HepG2 (cell line): ENCODE data around the gene OTOP1. TPM values are rescaled to one million over a fixed set of nuclear protein-coding genes. Genes with fewer than 3 reads are reported as not detected.

Source experiments
- ATAC-seq: fragments of 200-7000 bp; cut with Tn5 transposase; 3 replicates; pipeline ENCODE4 v1.9.1; 2020; ENCODE audit warnings: mild to moderate bottlenecking, moderate library complexity
- BruUV-seq: library from RNA; stranded (reverse); fragments of 400-500 nt; replicated peaks from 2 replicates; lab custom pipeline; 2021; lab: Mats Ljungman, UMichigan
- CTCF ChIA-PET: fragments of 300-600 bp; formaldehyde crosslinking; extraction: SDS; loops from one replicate; lab custom pipeline; 2021; ENCODE audit warnings: low total read pairs, inconsistent platforms, low intra/inter-chr PET ratio; lab: Yijun Ruan, JAX
- POLR2A ChIA-PET: fragments of 350-600 bp; sonication (Branson Sonifier 250); formaldehyde crosslinking; loops from one replicate; lab custom pipeline; 2020; ENCODE audit warnings: antibody characterized with exemption, inconsistent platforms; lab: Yijun Ruan, JAX
- DNase-seq: peaks from one replicate; pipeline ENCODE4 v3.0.0-alpha.2; 2015; ENCODE audit warnings: low spot score
- FAIRE-seq: peaks from 3 replicates; lab custom pipeline; 2011; peaks lifted over from hg19 to GRCh38; lab: Jason Lieb, UNC
- H2AFZ ChIP-seq: one replicate; pipeline ENCODE4 v1.6.1; 2011; ENCODE audit warnings: low read length, inconsistent platforms
- H3K27ac ChIP-seq: fragments of 300-600 bp; 3 replicates; pipeline ENCODE4 v1.8.0; 2011; ENCODE audit warnings: mixed run types, mild to moderate bottlenecking, mixed read lengths, low read length, inconsistent platforms; ENCODE audit not compliant: insufficient read depth; ENCODE audit errors: extremely low read length
- H3K27me3 ChIP-seq, 2 experiments: fragments of 200-600 bp in 1 of 2; 2 replicates in 1 of 2; 3 replicates in 1 of 2; pipeline versions ENCODE4 v1.6.0 to v1.8.0; 2011; ENCODE audit warnings: low read length in 2 of 2, mild to moderate bottlenecking in 2 of 2, moderate library complexity in 2 of 2, inconsistent platforms in 1 of 2; ENCODE audit not compliant: insufficient read depth in 2 of 2, control insufficient read depth in 1 of 2
- H3K36me3 ChIP-seq, 2 experiments: fragments of 200-600 bp in 1 of 2; replicated peaks in 1 of 2; 2 replicates in 1 of 2; 3 replicates in 1 of 2; pipeline versions ENCODE4 v1.5.1 to v1.8.0; 2011; ENCODE audit warnings: low read length in 2 of 2, inconsistent platforms in 1 of 2; ENCODE audit not compliant: insufficient read depth in 2 of 2, control insufficient read depth in 1 of 2
- H3K4me1 ChIP-seq: 2 replicates; pipeline ENCODE4 v1.5.1; 2012; ENCODE audit warnings: low read length, inconsistent platforms; ENCODE audit not compliant: insufficient read depth
- H3K4me2 ChIP-seq: 2 replicates; pipeline ENCODE4 v1.6.0; 2011; ENCODE audit warnings: low read depth, low read length, inconsistent platforms
- H3K4me3 ChIP-seq, 3 experiments: fragments of 200-600 bp in 1 of 3; sonication (generic), shearing (Covaris generic) in 1 of 3; replicated peaks in 1 of 3; 2 replicates each; pipeline ENCODE4 v1.5.1; 2011 to 2016; ENCODE audit warnings: low read length in 3 of 3, inconsistent platforms in 2 of 3, low read depth in 2 of 3, mild to moderate bottlenecking in 2 of 3, control low read depth in 1 of 3, mixed read lengths in 1 of 3; ENCODE audit not compliant: insufficient read depth in 1 of 3
- H3K79me2 ChIP-seq: one replicate; pipeline ENCODE4 v1.6.1; 2011; ENCODE audit warnings: low read length, inconsistent platforms; ENCODE audit not compliant: insufficient read depth
- H3K9ac ChIP-seq: 2 replicates; pipeline ENCODE4 v1.6.0; 2011; ENCODE audit warnings: mild to moderate bottlenecking, low read depth, low read length, inconsistent platforms; ENCODE audit not compliant: insufficient read depth
- H3K9me3 ChIP-seq: 2 replicates; pipeline ENCODE4 v1.5.1; 2012; ENCODE audit warnings: mild to moderate bottlenecking, low read length
- H4K20me1 ChIP-seq: 2 replicates; pipeline ENCODE4 v1.6.0; 2011; ENCODE audit warnings: inconsistent platforms, mild to moderate bottlenecking, low read length, moderate library complexity; ENCODE audit not compliant: insufficient read depth
- AGO2 ChIP-seq: fragments of 200-400 bp; formaldehyde crosslinking; optimal IDR thresholded peaks from 2 replicates; pipeline ENCODE3; 2017; ENCODE audit warnings: mild to moderate bottlenecking, low read depth, low read length, moderate library complexity
- CENPX ChIP-seq: sonication (generic); formaldehyde crosslinking; IDR thresholded peaks from 2 replicates; pipeline ENCODE4 v1.9.0; 2021; ENCODE audit warnings: mild to moderate bottlenecking, missing genetic modification reagents, moderate library complexity
- GLI4 ChIP-seq: sonication (generic); formaldehyde crosslinking; IDR thresholded peaks from 2 replicates; pipeline ENCODE4 v1.5.1; 2020; ENCODE audit warnings: missing genetic modification reagents, mild to moderate bottlenecking, moderate library complexity, borderline replicate concordance
- GZF1 ChIP-seq: sonication (generic); formaldehyde crosslinking; IDR thresholded peaks from 2 replicates; pipeline ENCODE4 v1.5.1; 2020; ENCODE audit warnings: mild to moderate bottlenecking, missing genetic modification reagents
- RBAK ChIP-seq: sonication (generic); formaldehyde crosslinking; IDR thresholded peaks from 2 replicates; pipeline ENCODE4 v1.5.1; 2020; ENCODE audit warnings: mild to moderate bottlenecking, missing genetic modification reagents
- RBFOX2 ChIP-seq: fragments of 200-400 bp; formaldehyde crosslinking; IDR thresholded peaks from 2 replicates; pipeline ENCODE4 v1.6.1; 2017; ENCODE audit warnings: low read depth, mild to moderate bottlenecking, low read length
- SMC3 ChIP-seq: IDR thresholded peaks from 2 replicates; pipeline ENCODE4 v1.6.1; 2011; ENCODE audit warnings: low read length, improper control_type of control experiment
- ZC3H4 ChIP-seq: sonication (generic); formaldehyde crosslinking; IDR thresholded peaks from 2 replicates; pipeline ENCODE4 v1.4.0; 2020; ENCODE audit warnings: missing genetic modification reagents, borderline replicate concordance
- ZNF883 ChIP-seq: sonication (generic); formaldehyde crosslinking; IDR thresholded peaks from 2 replicates; pipeline ENCODE4 v1.5.1; 2020; ENCODE audit warnings: mild to moderate bottlenecking, missing genetic modification reagents; ENCODE audit errors: not compliant biosample characterization
- WGBS: methylation state at CpG from one replicate; pipeline ENCODE4 v1.1.6; 2017; ENCODE audit warnings: low lambda C conversion rate; 5-methylcytosine and 5-hydroxymethylcytosine counted together
- in situ Hi-C: cut with HindIII; loops from 2 replicates; pipeline ENCODE4 v1.10.0; 2017; ENCODE audit warnings: low pct_unique_long_range_greater_than_20kb; ENCODE audit not compliant: extremely low pct_ligation_motif_present
- intact Hi-C: fragments of 100-400 bp; cut with micrococcal nuclease; formaldehyde crosslinking; loops from one replicate; pipeline ENCODE4 v1.10.0; 2022; ENCODE audit not compliant: unreplicated experiment
- polyA plus RNA-seq, 8 experiments: library from polyadenylated mRNA; depleted of rRNA in 3 of 8; stranded (reverse) in 7 of 8; unstranded in 1 of 8; fragments of >200 nt; fragmentation: Illumina TruSeq in 4 of 8; extraction: Trizol in 4 of 8; gene quantifications; 2 replicates each; pipeline versions ENCODE4 v1.2.1 to v1.2.3, GENCODE V29; 2011 to 2016; ENCODE audit warnings: low read depth in 4 of 8, missing spikeins in 1 of 8, mixed read lengths in 1 of 8; ENCODE audit not compliant: insufficient read depth in 1 of 8
- total RNA-seq, 5 experiments: library from RNA; depleted of rRNA; stranded (reverse); fragments of >200 nt; fragmentation: Illumina TruSeq; extraction: Trizol; gene quantifications; 2 replicates each; pipeline ENCODE4 v1.2.3, GENCODE V29; 2016; ENCODE audit warnings: low read depth in 1 of 5
- TF ChIP-seq, protein P1 (sequence below): sonication (generic); formaldehyde crosslinking; IDR thresholded peaks from 2 replicates; pipeline ENCODE4 v1.5.1; 2020; ENCODE audit warnings: missing genetic modification reagents, mild to moderate bottlenecking, borderline replicate concordance
- TF ChIP-seq, protein P2 (sequence below): sonication (generic); formaldehyde crosslinking; IDR thresholded peaks from 2 replicates; pipeline ENCODE4 v1.4.0; 2020; ENCODE audit warnings: missing genetic modification reagents

Gene OTOP1
- total and polyA plus RNA-seq, 2 of the 13 experiments (the other 11 are each of a cell fraction or from before 2014, with no cell fraction given) = not detected

DNA sequence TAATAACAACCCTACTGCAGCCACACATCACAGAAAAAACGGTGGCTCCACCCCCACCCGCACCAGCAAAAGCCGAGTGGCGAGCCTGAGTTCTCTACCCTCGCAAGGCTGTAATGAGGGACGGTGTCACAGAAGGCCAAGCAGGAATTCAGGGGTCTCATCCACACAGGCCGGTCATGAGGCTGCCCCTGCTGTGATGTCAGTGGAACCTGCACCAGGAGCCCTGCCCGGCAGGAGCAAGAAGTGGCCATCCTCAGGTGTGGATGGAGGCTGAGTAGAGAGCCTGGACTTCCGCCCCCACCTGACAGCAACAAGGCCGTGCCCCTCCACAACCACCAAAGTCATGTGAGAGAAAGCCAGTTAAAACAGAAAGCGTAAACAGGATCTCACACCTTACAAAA is 42.6 kb upstream of the OTOP1 start:
- no peak overlapping the region for H3K4me3 ChIP-seq
- ChIA-PET POLR2A (no interaction called here), CTCF (no interaction called here)
- H3K79me2 ChIP-seq = no peaks in the 10 kb centered on the region
- no peak for FAIRE-seq
- no peak overlapping the region for H2AFZ ChIP-seq
- H3K36me3 ChIP-seq = peaks cover 26 to 53% of the 10 kb centered on the region in 2 experiments; a peak in 4 of 5 replicates
- TF ChIP-seq, protein P1, sequence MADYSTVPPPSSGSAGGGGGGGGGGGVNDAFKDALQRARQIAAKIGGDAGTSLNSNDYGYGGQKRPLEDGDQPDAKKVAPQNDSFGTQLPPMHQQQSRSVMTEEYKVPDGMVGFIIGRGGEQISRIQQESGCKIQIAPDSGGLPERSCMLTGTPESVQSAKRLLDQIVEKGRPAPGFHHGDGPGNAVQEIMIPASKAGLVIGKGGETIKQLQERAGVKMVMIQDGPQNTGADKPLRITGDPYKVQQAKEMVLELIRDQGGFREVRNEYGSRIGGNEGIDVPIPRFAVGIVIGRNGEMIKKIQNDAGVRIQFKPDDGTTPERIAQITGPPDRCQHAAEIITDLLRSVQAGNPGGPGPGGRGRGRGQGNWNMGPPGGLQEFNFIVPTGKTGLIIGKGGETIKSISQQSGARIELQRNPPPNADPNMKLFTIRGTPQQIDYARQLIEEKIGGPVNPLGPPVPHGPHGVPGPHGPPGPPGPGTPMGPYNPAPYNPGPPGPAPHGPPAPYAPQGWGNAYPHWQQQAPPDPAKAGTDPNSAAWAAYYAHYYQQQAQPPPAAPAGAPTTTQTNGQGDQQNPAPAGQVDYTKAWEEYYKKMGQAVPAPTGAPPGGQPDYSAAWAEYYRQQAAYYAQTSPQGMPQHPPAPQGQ = no peak
- peak; percentile 56 for TF ChIP-seq AGO2
- no peak overlapping the region for H3K9ac ChIP-seq
- 97% methylated on average over 11 of the region's 11 CpGs for WGBS
- no peak for ATAC-seq
- H3K27ac ChIP-seq = no peak overlapping the region
- intact Hi-C loops = no loop called here
- no peaks in the 10 kb centered on the region for H3K4me1 ChIP-seq
- no peaks in the 10 kb centered on the region for H3K27me3 ChIP-seq
- H3K9me3 ChIP-seq = no peaks in the 10 kb centered on the region
- in situ Hi-C loops = no loop called here
- BruUV-seq = no TSS peak
- DNase-seq = no peak
- no peak overlapping the region for H3K4me2 ChIP-seq
- H4K20me1 ChIP-seq = no peaks in the 10 kb centered on the region

DNA sequence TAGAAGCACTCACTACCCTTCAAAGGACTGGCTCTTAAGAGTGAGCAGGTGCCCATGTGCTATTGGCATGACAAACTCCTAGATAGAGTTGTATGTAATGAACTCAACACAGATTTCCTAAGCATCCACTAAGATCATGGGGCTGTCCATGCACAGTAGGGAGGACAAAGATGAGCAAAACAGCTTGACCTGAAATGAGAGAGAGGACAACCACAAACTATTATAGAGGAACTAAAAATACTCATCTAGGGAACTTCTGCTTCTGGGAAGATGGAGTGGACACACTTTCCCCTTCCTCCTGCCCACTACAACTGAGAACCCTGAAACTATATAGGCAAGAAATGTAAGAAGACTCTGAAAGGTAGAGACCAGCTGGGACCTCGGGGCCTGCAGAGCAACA is 42.0 kb upstream of the OTOP1 start:
- H2AFZ ChIP-seq = no peak overlapping the region
- TF ChIP-seq RBAK (CRISPR knock-in tag) = no peak
- TF ChIP-seq RBFOX2 = no peak
- TF ChIP-seq, protein P2, sequence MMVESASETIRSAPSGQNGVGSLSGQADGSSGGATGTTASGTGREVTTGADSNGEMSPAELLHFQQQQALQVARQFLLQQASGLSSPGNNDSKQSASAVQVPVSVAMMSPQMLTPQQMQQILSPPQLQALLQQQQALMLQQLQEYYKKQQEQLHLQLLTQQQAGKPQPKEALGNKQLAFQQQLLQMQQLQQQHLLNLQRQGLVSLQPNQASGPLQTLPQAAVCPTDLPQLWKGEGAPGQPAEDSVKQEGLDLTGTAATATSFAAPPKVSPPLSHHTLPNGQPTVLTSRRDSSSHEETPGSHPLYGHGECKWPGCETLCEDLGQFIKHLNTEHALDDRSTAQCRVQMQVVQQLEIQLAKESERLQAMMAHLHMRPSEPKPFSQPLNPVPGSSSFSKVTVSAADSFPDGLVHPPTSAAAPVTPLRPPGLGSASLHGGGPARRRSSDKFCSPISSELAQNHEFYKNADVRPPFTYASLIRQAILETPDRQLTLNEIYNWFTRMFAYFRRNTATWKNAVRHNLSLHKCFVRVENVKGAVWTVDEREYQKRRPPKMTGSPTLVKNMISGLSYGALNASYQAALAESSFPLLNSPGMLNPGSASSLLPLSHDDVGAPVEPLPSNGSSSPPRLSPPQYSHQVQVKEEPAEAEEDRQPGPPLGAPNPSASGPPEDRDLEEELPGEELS = no peak
- no peak for TF ChIP-seq SMC3
- TF ChIP-seq CENPX = no peak
- TF ChIP-seq ZC3H4 = no peak
- no peak for TF ChIP-seq ZNF883 (CRISPR knock-in tag)
- TF ChIP-seq GZF1 (CRISPR knock-in tag) = no peak
- no peak for TF ChIP-seq GLI4 (CRISPR knock-in tag)
- TF ChIP-seq, all 625 proteins: peak for 0
- H4K20me1 ChIP-seq = no peaks in the 10 kb centered on the region
- no peaks in the 10 kb centered on the region for H3K27me3 ChIP-seq
- H3K4me3 ChIP-seq = no peak overlapping the region
- CTCF ChIA-PET = no interaction called here
- ATAC-seq (no peak), FAIRE-seq (no peak), DNase-seq (no peak)
- H3K79me2 ChIP-seq = no peaks in the 10 kb centered on the region
- H3K4me2 ChIP-seq = no peak overlapping the region
- H3K9ac ChIP-seq = no peak overlapping the region
- POLR2A ChIA-PET = no interaction called here
- H3K9me3 ChIP-seq = no peaks in the 10 kb centered on the region
- no peak overlapping the region for H3K27ac ChIP-seq
- no TSS peak for BruUV-seq
- intact Hi-C loops (no loop called here), in situ Hi-C loops (no loop called here)
- H3K36me3 ChIP-seq = peaks cover 23 to 47% of the 10 kb centered on the region in 2 experiments; a peak in 4 of 5 replicates
- no peaks in the 10 kb centered on the region for H3K4me1 ChIP-seq
- WGBS = 83% methylated on average over 1 of the region's 1 CpG
